Neural cell (in vitro differentiated cells): Measurements from ENCODE around the gene PLEKHA1. TPM values are rescaled to one million over a fixed set of nuclear protein-coding genes. Genes with fewer than 3 reads are reported as not detected.

ENCODE experiments used
- H2AFZ ChIP-seq: fragments of 200-600, 300-800 bp; sonication (generic), shearing (Covaris generic); 2 replicates; pipeline ENCODE4 v1.6.0; 2014; ENCODE audit warnings: low read depth, mild to moderate bottlenecking, antibody characterized with exemption, low read length, moderate library complexity
- H3F3A ChIP-seq: fragments of 200-600 bp; shearing (Covaris generic); 2 replicates; pipeline ENCODE4 v1.6.1; 2016; ENCODE audit warnings: mild to moderate bottlenecking, moderate library complexity, mixed read lengths, antibody characterized with exemption, low read length; ENCODE audit not compliant: insufficient read depth, poor library complexity, severe bottlenecking
- H3K27ac ChIP-seq: fragments of 200-600, 300-800 bp; sonication (generic), shearing (Covaris generic); 2 replicates; pipeline ENCODE4 v1.5.1; 2014; ENCODE audit warnings: mild to moderate bottlenecking, low read length, moderate library complexity
- H3K27me3 ChIP-seq: fragments of 300-800, 200-600 bp; sonication (generic), shearing (Covaris generic); 2 replicates; pipeline ENCODE4 v1.6.0; 2014; ENCODE audit warnings: mild to moderate bottlenecking, low read depth, low read length, moderate library complexity; ENCODE audit not compliant: insufficient read depth
- H3K36me3 ChIP-seq: fragments of 300-800, 200-600 bp; sonication (generic), shearing (Covaris generic); 2 replicates; pipeline ENCODE4 v1.5.1; 2014; ENCODE audit warnings: mild to moderate bottlenecking, antibody characterized with exemption, low read length, moderate library complexity; ENCODE audit not compliant: insufficient read depth
- H3K4me2 ChIP-seq: fragments of 300-800, 200-600 bp; sonication (generic), shearing (Covaris generic); 2 replicates; pipeline ENCODE4 v1.6.0; 2014; ENCODE audit warnings: mild to moderate bottlenecking, low read length
- H3K4me3 ChIP-seq: fragments of 300-800, 200-600 bp; sonication (generic), shearing (Covaris generic); 2 replicates; pipeline ENCODE4 v1.5.1; 2014; ENCODE audit warnings: mild to moderate bottlenecking, low read length, moderate library complexity
- H3K79me2 ChIP-seq: fragments of 200-600 bp; shearing (Covaris generic); replicated peaks from 2 replicates; pipeline ENCODE4 v1.6.0; 2014; ENCODE audit warnings: mild to moderate bottlenecking, low read length, moderate library complexity; ENCODE audit not compliant: insufficient read depth
- H3K9ac ChIP-seq: fragments of 300-800, 200-600 bp; sonication (generic), shearing (Covaris generic); 2 replicates; pipeline ENCODE4 v1.6.1; 2016; ENCODE audit warnings: mild to moderate bottlenecking, low read length, mixed read lengths
- H3K9me2 ChIP-seq: fragments of 200-600 bp; shearing (Covaris generic); 2 replicates; pipeline ENCODE4 v1.6.1; 2016; ENCODE audit warnings: mild to moderate bottlenecking, low read length, mixed read lengths; ENCODE audit not compliant: insufficient read depth
- H3K9me3 ChIP-seq: fragments of 200-600, 300-800 bp; sonication (generic), shearing (Covaris generic); 2 replicates; pipeline ENCODE4 v1.6.1; 2016; ENCODE audit warnings: mild to moderate bottlenecking, mixed run types, low read length, moderate library complexity, mixed read lengths
- H4K20me1 ChIP-seq: fragments of 200-600 bp; shearing (Covaris generic); 2 replicates; pipeline ENCODE4 v1.6.1; 2016; ENCODE audit warnings: mild to moderate bottlenecking, mixed run types; ENCODE audit not compliant: insufficient read depth
- CTCF ChIP-seq: fragments of 450-650 bp; IDR thresholded peaks from 2 replicates; pipeline ENCODE4 v1.5.1; 2014; ENCODE audit warnings: antibody characterized with exemption, mild to moderate bottlenecking, moderate library complexity; ENCODE audit not compliant: poor library complexity, severe bottlenecking
- EP300 ChIP-seq: fragments of 450-650 bp; conservative IDR thresholded peaks from 2 replicates; pipeline ENCODE4 v1.6.1; 2014; ENCODE audit warnings: antibody characterized with exemption, mild to moderate bottlenecking, moderate library complexity; ENCODE audit not compliant: poor library complexity, severe bottlenecking
- EZH2 ChIP-seq: fragments of 200-600, 300-800 bp; shearing (Covaris generic), sonication (generic); IDR thresholded peaks from 2 replicates; pipeline ENCODE4 v1.6.1; 2014; ENCODE audit warnings: antibody characterized with exemption, low read length, borderline replicate concordance, mild to moderate bottlenecking; ENCODE audit not compliant: insufficient read depth, poor library complexity, severe bottlenecking
- MXI1 ChIP-seq: fragments of 450-650 bp; conservative IDR thresholded peaks from 2 replicates; pipeline ENCODE4 v1.6.1; 2014; ENCODE audit warnings: antibody characterized with exemption, mild to moderate bottlenecking; ENCODE audit not compliant: poor library complexity, severe bottlenecking
- POLR2AphosphoS5 ChIP-seq: IDR thresholded peaks from 2 replicates; pipeline ENCODE4 v1.6.1; 2012
- RAD21 ChIP-seq: fragments of 450-650 bp; conservative IDR thresholded peaks from 2 replicates; pipeline ENCODE4 v1.6.1; 2014; ENCODE audit warnings: antibody characterized with exemption, mild to moderate bottlenecking, moderate library complexity
- REST ChIP-seq: IDR thresholded peaks from 2 replicates; pipeline ENCODE4 v1.6.1; 2012; ENCODE audit warnings: borderline replicate concordance
- SMC3 ChIP-seq: fragments of 450-650 bp; conservative IDR thresholded peaks from 2 replicates; pipeline ENCODE4 v1.6.1; 2014; ENCODE audit warnings: antibody characterized with exemption, mild to moderate bottlenecking, moderate library complexity; ENCODE audit not compliant: poor library complexity
- TAF1 ChIP-seq: IDR thresholded peaks from 2 replicates; pipeline ENCODE4 v1.6.1; 2012; ENCODE audit warnings: low read depth
- polyA plus RNA-seq: library from polyadenylated mRNA; depleted of rRNA; stranded (reverse); fragments of >200 nt; gene quantifications from 2 replicates; pipeline ENCODE4 v1.2.3, GENCODE V29; 2014

PLEKHA1 gene
- polyA plus RNA-seq, 1 donor from 2014 or later: 91.9 TPM

- H3K4me2 ChIP-seq: no peak overlapping the region
Measured at GRCh38 chr10:122459561-122460273, 85.2 kb downstream of the PLEKHA1 start.

GRCh38 chr10:122460891-122461293 lies 86.4 kb downstream of the PLEKHA1 start:
- no peak overlapping the region for H2AFZ ChIP-seq
- TF ChIP-seq SMC3: no peak
- no peak for TF ChIP-seq REST
- no peak for TF ChIP-seq RAD21
- no peak for TF ChIP-seq TAF1

More at GRCh38 chr10:122459561-122460273, 85.2 kb downstream of the PLEKHA1 start:
- no peaks in the 10 kb centered on the region for H3K79me2 ChIP-seq
- TF ChIP-seq POLR2AphosphoS5 (no peak), TAF1 (no peak), EZH2 (no peak)
- H3K4me3 ChIP-seq: no peak overlapping the region
- no peaks in the 10 kb centered on the region for H4K20me1 ChIP-seq
- no peak overlapping the region for H3K27ac ChIP-seq
- H3K9me3 ChIP-seq: no peaks in the 10 kb centered on the region
- H3K36me3 ChIP-seq: no peaks in the 10 kb centered on the region
- H3K9ac ChIP-seq: no peak overlapping the region
- peaks cover 46% of the 10 kb centered on the region for H3K27me3 ChIP-seq
- no peak overlapping the region for H2AFZ ChIP-seq
- H3F3A ChIP-seq: no peaks in the 10 kb centered on the region
- H3K9me2 ChIP-seq: no peaks in the 10 kb centered on the region

GRCh38 chr10:122461367-122461728 lies 86.8 kb downstream of the PLEKHA1 start, which contains the start of gene HTRA1:
Gene HTRA1, plus strand, starts transcription at chr10:122461553. Its CDS starts 100 bp downstream, at chr10:122461653.
- TF ChIP-seq SMC3 (no peak), CTCF (no peak), MXI1 (no peak), RAD21 (no peak), POLR2AphosphoS5 (no peak), TAF1 (no peak), EZH2 (no peak), EP300 (no peak), REST (no peak)
- peak within 1 kb of the TSS; percentile 65 for H3K4me3 ChIP-seq
- H3K9me2 ChIP-seq: no peaks in the 10 kb centered on the region
- no peaks in the 10 kb centered on the region for H4K20me1 ChIP-seq
- H3K4me2 ChIP-seq: peak within 1 kb of the TSS; percentile 30
- H3K36me3 ChIP-seq: no peaks in the 10 kb centered on the region
- H3K9me3 ChIP-seq: no peaks in the 10 kb centered on the region
- no peaks in the 10 kb centered on the region for H3F3A ChIP-seq
- peaks cover 46% of the 10 kb centered on the region for H3K27me3 ChIP-seq
- H2AFZ ChIP-seq: no peak within 1 kb of the TSS
- H3K27ac ChIP-seq: no peak within 1 kb of the TSS
- no peaks in the 10 kb centered on the region for H3K79me2 ChIP-seq
- peak within 1 kb of the TSS; percentile 31 for H3K9ac ChIP-seq

More at GRCh38 chr10:122460891-122461293, 86.4 kb downstream of the PLEKHA1 start:
- Histone ChIP-seq H3K4me3 (peak overlapping the region; percentile 65), H3F3A (no peaks in the 10 kb centered on the region), H4K20me1 (no peaks in the 10 kb centered on the region), H3K79me2 (no peaks in the 10 kb centered on the region), H3K27me3 (peaks cover 46% of the 10 kb centered on the region), H3K4me2 (peak overlapping the region; percentile 30), H3K36me3 (no peaks in the 10 kb centered on the region), H3K27ac (no peak overlapping the region), H3K9ac (no peak overlapping the region), H3K9me3 (no peaks in the 10 kb centered on the region), H3K9me2 (no peaks in the 10 kb centered on the region)
